Measurements from ENCODE around the gene DNAJC4.

GRCh38 chr11:64264371-64264852 lies 34.1 kb downstream of the DNAJC4 start:
- no peak for TF ChIP-seq EZH2 (IDR thresholded peaks at IDR 0.05; ENCODE audit: insufficient read depth, poor library complexity, severe bottlenecking)
- no peak for TF ChIP-seq EZH2phosphoT487 (IDR thresholded peaks at IDR 0.05; ENCODE audit: insufficient read depth, low read depth)
